Sigmoid colon (tissue), 7 donors: ENCODE results near the gene UMODL1. TPM values are rescaled to one million over a fixed set of nuclear protein-coding genes. Genes with fewer than 3 reads are reported as not detected.
"Not testable (repeated sequence)": the region's sequence is repeated elsewhere in the genome, so short reads cannot be mapped to it uniquely, and the experiment has no call there.

Experiments used
- DNase-seq: peaks from one replicate; pipeline ENCODE4 v3.0.0-alpha.2; 2019
- H3K27ac ChIP-seq, 4 donors: fragments of 200-600 bp; sonication (generic); one replicate each; pipeline ENCODE4 v1.5.1; 2016 to 2019; ENCODE audit warnings: mild to moderate bottlenecking in 1 of 4
- H3K27me3 ChIP-seq, 3 donors: fragments of 200-600 bp; sonication (generic); one replicate each; pipeline ENCODE4 v1.5.1; 2019; ENCODE audit warnings: mild to moderate bottlenecking in 1 of 3
- H3K36me3 ChIP-seq, 4 donors: fragments of 200-600 bp; sonication (generic); one replicate each; pipeline ENCODE4 v1.5.1; 2016 to 2019
- H3K4me1 ChIP-seq, 4 donors: fragments of 200-600 bp; sonication (generic); one replicate each; pipeline ENCODE4 v1.5.1; 2017 to 2019
- H3K4me3 ChIP-seq, 4 donors: fragments of 200-600 bp; sonication (generic); one replicate each; pipeline ENCODE4 v1.5.1; 2017 to 2019; ENCODE audit warnings: mild to moderate bottlenecking in 2 of 4, moderate library complexity in 1 of 4
- H3K9me3 ChIP-seq, 4 donors: fragments of 200-600 bp in 3 of 4; sonication (generic) in 3 of 4; one replicate each; pipeline versions ENCODE4 v1.5.1 to v1.6.1; 2013 to 2019
- EP300 ChIP-seq, 4 donors: sonication (generic); formaldehyde crosslinking; IDR thresholded peaks; one replicate each; pipeline ENCODE4 v1.6.1; 2017; ENCODE audit warnings: antibody characterized with exemption in 4 of 4
- POLR2A ChIP-seq, 2 donors: fragments of 450-650 bp; IDR thresholded peaks; one replicate each; pipeline ENCODE4 v1.6.1; 2016; ENCODE audit warnings: antibody characterized with exemption in 2 of 2, mild to moderate bottlenecking in 2 of 2, moderate library complexity in 2 of 2
- POLR2AphosphoS5 ChIP-seq, 4 donors: sonication (generic); formaldehyde crosslinking; IDR thresholded peaks; one replicate each; pipeline ENCODE4 v1.6.1; 2017; ENCODE audit warnings: antibody characterized with exemption in 4 of 4
- WGBS, 2 donors: extraction: QIAGEN DNeasy Blood & Tissue Kit; methylation state at CpG; one replicate each; pipeline ENCODE4 v1.1.7; 2013; 5-methylcytosine and 5-hydroxymethylcytosine counted together
- intact Hi-C: fragments of 100-400 bp; cut with DNase I; formaldehyde crosslinking; loops from one replicate; pipeline ENCODE4 v1.15.1; 2023
- polyA plus RNA-seq, 3 donors: library from polyadenylated mRNA; stranded (reverse); fragments of 200-250 nt; gene quantifications; one replicate each; pipeline ENCODE4 v1.2.3, GENCODE V29; 2013
- total RNA-seq, 4 donors: library from RNA; depleted of rRNA; stranded (reverse); fragments of >200 nt; gene quantifications; one replicate each; pipeline ENCODE4 v1.1.0, GENCODE V29; 2016
- TF ChIP-seq, protein P1 (sequence below), 4 experiments: fragments of 450-650 bp in 3 of 4; fragments of 200-600 bp in 1 of 4; IDR thresholded peaks; one replicate each; pipeline ENCODE4 v1.5.1; 2016 to 2019; ENCODE audit warnings: antibody characterized with exemption in 4 of 4, mild to moderate bottlenecking in 3 of 4, moderate library complexity in 2 of 4
- donor health status: healthy with polysubstance abuse.
- donor health status: Bipolar disorder and iron deficiency.
- donor health status: healthy.

UMODL1 gene
- total and polyA plus RNA-seq, 7 donors: 0.13 to 0.23 TPM; not detected in 5

- intact Hi-C loops: loop anchor here (5.0 kb wide), 3 partner anchors 108 to 238 kb away; partner anchors contain the start of gene PRDM15
- TF ChIP-seq POLR2A (IDR thresholded peaks at IDR 0.05): no peak
- TF ChIP-seq, protein P1, sequence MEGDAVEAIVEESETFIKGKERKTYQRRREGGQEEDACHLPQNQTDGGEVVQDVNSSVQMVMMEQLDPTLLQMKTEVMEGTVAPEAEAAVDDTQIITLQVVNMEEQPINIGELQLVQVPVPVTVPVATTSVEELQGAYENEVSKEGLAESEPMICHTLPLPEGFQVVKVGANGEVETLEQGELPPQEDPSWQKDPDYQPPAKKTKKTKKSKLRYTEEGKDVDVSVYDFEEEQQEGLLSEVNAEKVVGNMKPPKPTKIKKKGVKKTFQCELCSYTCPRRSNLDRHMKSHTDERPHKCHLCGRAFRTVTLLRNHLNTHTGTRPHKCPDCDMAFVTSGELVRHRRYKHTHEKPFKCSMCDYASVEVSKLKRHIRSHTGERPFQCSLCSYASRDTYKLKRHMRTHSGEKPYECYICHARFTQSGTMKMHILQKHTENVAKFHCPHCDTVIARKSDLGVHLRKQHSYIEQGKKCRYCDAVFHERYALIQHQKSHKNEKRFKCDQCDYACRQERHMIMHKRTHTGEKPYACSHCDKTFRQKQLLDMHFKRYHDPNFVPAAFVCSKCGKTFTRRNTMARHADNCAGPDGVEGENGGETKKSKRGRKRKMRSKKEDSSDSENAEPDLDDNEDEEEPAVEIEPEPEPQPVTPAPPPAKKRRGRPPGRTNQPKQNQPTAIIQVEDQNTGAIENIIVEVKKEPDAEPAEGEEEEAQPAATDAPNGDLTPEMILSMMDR (IDR thresholded peaks at IDR 0.05): no peak
- no peak for TF ChIP-seq POLR2AphosphoS5 (IDR thresholded peaks at IDR 0.05)
- no peak for TF ChIP-seq EP300 (IDR thresholded peaks at IDR 0.05)
- no peak overlapping the region for H3K27ac ChIP-seq
- DNase-seq: no peak
- H3K36me3 ChIP-seq: no peaks in the 10 kb centered on the region
- no peak overlapping the region for H3K4me3 ChIP-seq
- H3K4me1 ChIP-seq: peaks cover 0 to 8% (median 4%) of the 10 kb centered on the region in 4 donors
- peaks cover 0 to 24% (median 10%) of the 10 kb centered on the region in 3 donors for H3K27me3 ChIP-seq
- no peaks in the 10 kb centered on the region for H3K9me3 ChIP-seq
- 91 to 92% methylated on average over 8 of the region's 8 CpGs for WGBS, 2 donors
Measured at GRCh38 chr21:42115136-42115683, 44.1 kb downstream of the UMODL1 start.

GRCh38 chr21:42116551-42116950 is 45.4 kb downstream of the UMODL1 start:
- not testable (repeated sequence) for H3K27ac ChIP-seq, DNase-seq, H3K36me3 ChIP-seq, H3K4me1 ChIP-seq, H3K9me3 ChIP-seq, H3K4me3 ChIP-seq
- WGBS, 2 donors: 69 to 86% methylated on average over 6 of the region's 6 CpGs
- peaks cover 0 to 36% (median 10%) of the 10 kb centered on the region in 3 donors for H3K27me3 ChIP-seq
- intact Hi-C loops: loop anchor here (5.0 kb wide), 3 partner anchors 109 to 239 kb away; partner anchors contain the start of gene PRDM15

- H3K4me3 ChIP-seq: peak overlapping the region in 1 of 4 donors; percentile 18
- WGBS, 2 donors: 16 to 22% methylated on average over 15 of the region's 15 CpGs
- H3K4me1 ChIP-seq: peaks cover 0 to 8% (median 4%) of the 10 kb centered on the region in 4 donors
- no peak overlapping the region for H3K27ac ChIP-seq
- intact Hi-C loops: loop anchor here (1.0 to 5.0 kb wide), 4 partner anchors 110 to 301 kb away; partner anchors contain the start of gene PRDM15
- DNase-seq: peak; percentile 85
- TF ChIP-seq, protein P1 (IDR thresholded peaks at IDR 0.05): peak; percentile 86 to 96 (median 94)
- TF ChIP-seq POLR2AphosphoS5 (IDR thresholded peaks at IDR 0.05): no peak
- H3K27me3 ChIP-seq: peaks cover 0 to 45% (median 10%) of the 10 kb centered on the region in 3 donors
- H3K36me3 ChIP-seq: no peaks in the 10 kb centered on the region
- no peaks in the 10 kb centered on the region for H3K9me3 ChIP-seq
Measured at GRCh38 chr21:42117229-42117966, 46.3 kb downstream of the UMODL1 start.

DNA sequence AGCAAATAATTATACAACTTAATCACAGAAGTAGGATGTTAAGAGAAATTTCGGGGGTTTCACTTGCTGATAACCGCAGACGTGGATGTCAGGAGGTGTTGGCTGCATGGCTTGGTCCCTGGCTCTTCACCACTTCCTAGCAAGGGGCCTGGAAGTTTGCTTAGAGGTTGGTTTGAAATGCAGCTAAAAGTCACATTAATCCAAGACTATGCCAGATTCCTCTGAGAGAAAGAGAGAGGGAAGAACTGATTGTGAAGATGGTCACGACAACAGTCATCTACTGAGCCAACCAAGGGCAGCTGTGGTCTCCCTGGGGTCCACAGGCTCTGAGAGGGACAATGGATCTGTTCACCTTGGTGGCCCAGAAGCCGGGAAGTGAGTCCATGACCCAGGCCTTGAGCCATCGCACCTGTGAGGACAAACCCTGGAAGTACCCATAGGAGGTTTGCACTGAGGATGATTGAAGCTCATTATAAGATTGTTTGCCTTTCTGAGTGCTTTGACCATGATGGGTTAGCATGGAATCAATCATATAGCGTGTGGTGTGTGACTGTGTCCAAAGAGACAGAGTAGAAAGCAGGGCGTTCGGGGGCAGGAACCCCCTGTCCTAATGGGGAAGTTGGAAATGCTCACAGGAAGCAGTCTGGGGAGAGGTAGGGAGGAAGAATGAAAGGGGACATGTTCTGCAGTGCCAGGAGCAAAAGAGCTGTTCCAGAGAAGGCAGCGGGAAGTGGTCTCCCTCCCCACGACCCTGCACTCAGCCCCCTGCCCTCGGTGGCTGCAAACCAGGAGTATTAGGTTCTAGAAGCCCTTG is 47.1 kb downstream of the UMODL1 start:
- H3K9me3 ChIP-seq: no peaks in the 10 kb centered on the region
- TF ChIP-seq EP300 (IDR thresholded peaks at IDR 0.05) (no peak), POLR2AphosphoS5 (IDR thresholded peaks at IDR 0.05) (no peak), POLR2A (IDR thresholded peaks at IDR 0.05) (no peak)
- TF ChIP-seq, protein P1 (IDR thresholded peaks at IDR 0.05): no peak
- peaks cover 0 to 52% (median 10%) of the 10 kb centered on the region in 3 donors for H3K27me3 ChIP-seq
- no peaks in the 10 kb centered on the region for H3K36me3 ChIP-seq
- no peak for DNase-seq
- 58 to 87% methylated on average over 12 of the region's 12 CpGs for WGBS, 2 donors
- H3K4me3 ChIP-seq: no peak overlapping the region
- no peak overlapping the region for H3K27ac ChIP-seq
- H3K4me1 ChIP-seq: peaks cover 0 to 8% (median 4%) of the 10 kb centered on the region in 4 donors
- intact Hi-C loops: loop anchor here (1.0 to 5.0 kb wide), 4 partner anchors 111 to 302 kb away; partner anchors contain the start of gene PRDM15
